ENCODE data around the gene OR52H1.

DNA sequence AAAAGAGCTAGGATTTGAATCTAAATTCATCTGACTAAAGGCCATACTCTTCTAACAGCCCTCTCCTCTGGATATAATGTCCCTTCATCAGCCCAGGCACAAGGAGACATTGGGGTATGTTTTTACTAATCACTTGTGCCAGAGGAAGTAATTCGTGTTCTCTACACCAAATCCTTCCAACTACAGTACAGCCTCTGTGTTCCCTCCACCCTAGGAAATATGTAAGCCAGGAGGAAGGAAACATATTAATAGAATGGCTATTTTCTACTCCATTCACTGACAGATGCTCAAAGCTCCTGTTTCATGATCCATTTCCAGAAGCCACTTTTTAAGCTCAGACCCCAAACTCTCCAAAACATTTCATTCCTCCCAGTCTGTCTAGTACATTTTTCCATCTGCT lies 19.8 kb downstream of the OR52H1 start:
- TF ChIP-seq, protein P1, sequence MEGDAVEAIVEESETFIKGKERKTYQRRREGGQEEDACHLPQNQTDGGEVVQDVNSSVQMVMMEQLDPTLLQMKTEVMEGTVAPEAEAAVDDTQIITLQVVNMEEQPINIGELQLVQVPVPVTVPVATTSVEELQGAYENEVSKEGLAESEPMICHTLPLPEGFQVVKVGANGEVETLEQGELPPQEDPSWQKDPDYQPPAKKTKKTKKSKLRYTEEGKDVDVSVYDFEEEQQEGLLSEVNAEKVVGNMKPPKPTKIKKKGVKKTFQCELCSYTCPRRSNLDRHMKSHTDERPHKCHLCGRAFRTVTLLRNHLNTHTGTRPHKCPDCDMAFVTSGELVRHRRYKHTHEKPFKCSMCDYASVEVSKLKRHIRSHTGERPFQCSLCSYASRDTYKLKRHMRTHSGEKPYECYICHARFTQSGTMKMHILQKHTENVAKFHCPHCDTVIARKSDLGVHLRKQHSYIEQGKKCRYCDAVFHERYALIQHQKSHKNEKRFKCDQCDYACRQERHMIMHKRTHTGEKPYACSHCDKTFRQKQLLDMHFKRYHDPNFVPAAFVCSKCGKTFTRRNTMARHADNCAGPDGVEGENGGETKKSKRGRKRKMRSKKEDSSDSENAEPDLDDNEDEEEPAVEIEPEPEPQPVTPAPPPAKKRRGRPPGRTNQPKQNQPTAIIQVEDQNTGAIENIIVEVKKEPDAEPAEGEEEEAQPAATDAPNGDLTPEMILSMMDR (IDR thresholded peaks at IDR 0.05), result no peak
- TF ChIP-seq POLR2AphosphoS5 (IDR thresholded peaks at IDR 0.05; ENCODE audit: insufficient read depth in 1 of 2, low read depth in 1 of 2) (no peak), POLR2A (IDR thresholded peaks at IDR 0.05) (no peak)
